D721Med (cell line): ENCODE data around the gene ZNF766.
"Not testable (repeated sequence)": the region's sequence is repeated elsewhere in the genome, so short reads cannot be mapped to it uniquely, and the experiment has no call there.

Experiments
- DNase-seq: peaks from one replicate; pipeline ENCODE4 v3.0.0; 2011; ENCODE audit warnings: low spot score; ENCODE audit not compliant: insufficient read length
- FAIRE-seq: peaks from 2 replicates; lab custom pipeline; 2011; peaks lifted over from hg19 to GRCh38; lab: Jason Lieb, UNC
- CTCF ChIP-seq: IDR thresholded peaks from 2 replicates; pipeline ENCODE4 v1.5.1; 2012; ENCODE audit warnings: mild to moderate bottlenecking, control low read depth; ENCODE audit not compliant: insufficient read depth; ENCODE audit errors: missing control alignments

The ZNF766 gene

GRCh38 chr19:52274191-52274590 lies 4.8 kb downstream of the ZNF766 start:
- FAIRE-seq (no peak), DNase-seq (no peak)
- no peak for TF ChIP-seq CTCF

- FAIRE-seq (no peak), DNase-seq (no peak)
- no peak for TF ChIP-seq CTCF
Measured at GRCh38 chr19:52275988-52276387, 6.6 kb downstream of the ZNF766 start.

GRCh38 chr19:52277471-52277870 lies 8.1 kb downstream of the ZNF766 start:
- no peak for TF ChIP-seq CTCF
- FAIRE-seq (no peak), DNase-seq (no peak)

GRCh38 chr19:52286256-52286655 lies 16.9 kb downstream of the ZNF766 start:
- TF ChIP-seq CTCF: no peak
- DNase-seq (no peak), FAIRE-seq (no peak)

GRCh38 chr19:52291781-52292180 lies 22.4 kb downstream of the ZNF766 start:
- TF ChIP-seq CTCF: no peak
- FAIRE-seq (no peak), DNase-seq (no peak)

- FAIRE-seq, DNase-seq: not testable (repeated sequence)
Measured at GRCh38 chr19:52292946-52293345, 23.6 kb downstream of the ZNF766 start.

GRCh38 chr19:52296400-52296772 lies 27.0 kb downstream of the ZNF766 start:
- no peak for FAIRE-seq
- no peak for TF ChIP-seq CTCF
- DNase-seq: no peak
